Measurements from ENCODE around the gene EVC2. TPM values are rescaled to one million over a fixed set of nuclear protein-coding genes. Genes with fewer than 3 reads are reported as not detected.

Gene EVC2
- total and polyA plus RNA-seq, 9 of the 15 experiments (the other 6 are each of a cell fraction or from before 2014, with no cell fraction given): 0.03 to 0.55 (median 0.38) TPM; not detected in 1

DNA sequence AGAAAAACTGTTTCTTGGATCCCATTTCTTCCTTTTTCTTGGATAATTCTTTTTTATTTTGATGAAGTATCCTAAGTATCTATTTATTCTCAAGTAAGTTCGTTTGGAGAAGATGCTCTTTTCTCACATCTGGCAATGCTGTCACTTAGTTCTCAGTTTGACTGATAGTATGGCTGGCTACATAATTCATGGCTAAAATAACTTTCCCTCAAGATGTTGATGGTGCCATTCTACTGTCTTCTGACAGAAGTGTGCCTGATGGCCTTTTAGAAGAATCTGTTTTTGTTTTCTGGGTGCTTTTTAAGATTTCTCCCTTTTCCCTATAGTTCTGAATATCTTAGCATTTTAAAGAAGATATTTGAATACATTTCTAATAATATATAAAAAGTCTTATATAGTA, 41.6 kb downstream of the EVC2 start (continued):
- no peak for TF ChIP-seq HNRNPH1 (optimal IDR thresholded peaks at IDR 0.05; ENCODE audit: low read depth, low read length)

DNA sequence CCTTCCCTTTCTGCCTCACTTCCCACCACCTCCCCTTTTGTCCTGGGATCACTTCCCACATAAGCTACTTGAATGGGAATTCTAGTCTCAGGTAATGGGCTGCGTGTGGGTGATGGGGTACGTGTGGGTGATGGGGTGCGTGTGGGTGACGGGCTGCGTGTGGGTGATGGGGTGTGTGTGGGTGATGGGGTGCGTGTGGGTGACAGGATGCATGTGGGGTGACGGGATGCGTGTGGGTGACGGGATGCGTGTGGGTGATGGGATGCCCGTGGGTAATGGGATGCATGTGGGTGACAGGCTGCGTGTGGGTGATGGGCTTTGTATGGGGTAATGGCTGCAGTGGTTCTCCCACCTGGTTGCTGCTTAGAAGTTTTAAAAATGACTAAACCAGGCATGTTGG, 43.6 kb downstream of the EVC2 start:
- TF ChIP-seq, protein P1, sequence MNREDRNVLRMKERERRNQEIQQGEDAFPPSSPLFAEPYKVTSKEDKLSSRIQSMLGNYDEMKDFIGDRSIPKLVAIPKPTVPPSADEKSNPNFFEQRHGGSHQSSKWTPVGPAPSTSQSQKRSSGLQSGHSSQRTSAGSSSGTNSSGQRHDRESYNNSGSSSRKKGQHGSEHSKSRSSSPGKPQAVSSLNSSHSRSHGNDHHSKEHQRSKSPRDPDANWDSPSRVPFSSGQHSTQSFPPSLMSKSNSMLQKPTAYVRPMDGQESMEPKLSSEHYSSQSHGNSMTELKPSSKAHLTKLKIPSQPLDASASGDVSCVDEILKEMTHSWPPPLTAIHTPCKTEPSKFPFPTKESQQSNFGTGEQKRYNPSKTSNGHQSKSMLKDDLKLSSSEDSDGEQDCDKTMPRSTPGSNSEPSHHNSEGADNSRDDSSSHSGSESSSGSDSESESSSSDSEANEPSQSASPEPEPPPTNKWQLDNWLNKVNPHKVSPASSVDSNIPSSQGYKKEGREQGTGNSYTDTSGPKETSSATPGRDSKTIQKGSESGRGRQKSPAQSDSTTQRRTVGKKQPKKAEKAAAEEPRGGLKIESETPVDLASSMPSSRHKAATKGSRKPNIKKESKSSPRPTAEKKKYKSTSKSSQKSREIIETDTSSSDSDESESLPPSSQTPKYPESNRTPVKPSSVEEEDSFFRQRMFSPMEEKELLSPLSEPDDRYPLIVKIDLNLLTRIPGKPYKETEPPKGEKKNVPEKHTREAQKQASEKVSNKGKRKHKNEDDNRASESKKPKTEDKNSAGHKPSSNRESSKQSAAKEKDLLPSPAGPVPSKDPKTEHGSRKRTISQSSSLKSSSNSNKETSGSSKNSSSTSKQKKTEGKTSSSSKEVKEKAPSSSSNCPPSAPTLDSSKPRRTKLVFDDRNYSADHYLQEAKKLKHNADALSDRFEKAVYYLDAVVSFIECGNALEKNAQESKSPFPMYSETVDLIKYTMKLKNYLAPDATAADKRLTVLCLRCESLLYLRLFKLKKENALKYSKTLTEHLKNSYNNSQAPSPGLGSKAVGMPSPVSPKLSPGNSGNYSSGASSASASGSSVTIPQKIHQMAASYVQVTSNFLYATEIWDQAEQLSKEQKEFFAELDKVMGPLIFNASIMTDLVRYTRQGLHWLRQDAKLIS (CRISPR knock-in tag; IDR thresholded peaks at IDR 0.05): no peak
- TF ChIP-seq ERF (CRISPR knock-in tag; IDR thresholded peaks at IDR 0.05): no peak
- TF ChIP-seq ZNF282 (CRISPR knock-in tag; IDR thresholded peaks at IDR 0.05): no peak
- TF ChIP-seq, protein P2, sequence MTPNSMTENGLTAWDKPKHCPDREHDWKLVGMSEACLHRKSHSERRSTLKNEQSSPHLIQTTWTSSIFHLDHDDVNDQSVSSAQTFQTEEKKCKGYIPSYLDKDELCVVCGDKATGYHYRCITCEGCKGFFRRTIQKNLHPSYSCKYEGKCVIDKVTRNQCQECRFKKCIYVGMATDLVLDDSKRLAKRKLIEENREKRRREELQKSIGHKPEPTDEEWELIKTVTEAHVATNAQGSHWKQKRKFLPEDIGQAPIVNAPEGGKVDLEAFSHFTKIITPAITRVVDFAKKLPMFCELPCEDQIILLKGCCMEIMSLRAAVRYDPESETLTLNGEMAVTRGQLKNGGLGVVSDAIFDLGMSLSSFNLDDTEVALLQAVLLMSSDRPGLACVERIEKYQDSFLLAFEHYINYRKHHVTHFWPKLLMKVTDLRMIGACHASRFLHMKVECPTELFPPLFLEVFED (CRISPR knock-in tag; conservative IDR thresholded peaks at IDR 0.05): no peak
- TF ChIP-seq GATA2 (CRISPR knock-in tag; IDR thresholded peaks at IDR 0.05): no peak
- no peak for TF ChIP-seq ZFPM2 (CRISPR knock-in tag; IDR thresholded peaks at IDR 0.05)
- no peak for TF ChIP-seq NR1H2 (CRISPR knock-in tag; IDR thresholded peaks at IDR 0.05)
- TF ChIP-seq, protein P3, sequence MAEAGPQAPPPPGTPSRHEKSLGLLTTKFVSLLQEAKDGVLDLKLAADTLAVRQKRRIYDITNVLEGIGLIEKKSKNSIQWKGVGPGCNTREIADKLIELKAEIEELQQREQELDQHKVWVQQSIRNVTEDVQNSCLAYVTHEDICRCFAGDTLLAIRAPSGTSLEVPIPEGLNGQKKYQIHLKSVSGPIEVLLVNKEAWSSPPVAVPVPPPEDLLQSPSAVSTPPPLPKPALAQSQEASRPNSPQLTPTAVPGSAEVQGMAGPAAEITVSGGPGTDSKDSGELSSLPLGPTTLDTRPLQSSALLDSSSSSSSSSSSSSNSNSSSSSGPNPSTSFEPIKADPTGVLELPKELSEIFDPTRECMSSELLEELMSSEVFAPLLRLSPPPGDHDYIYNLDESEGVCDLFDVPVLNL (CRISPR knock-in tag; IDR thresholded peaks at IDR 0.05; ENCODE audit: low read depth): no peak
- TF ChIP-seq JUNB (CRISPR knock-in tag; conservative IDR thresholded peaks at IDR 0.05): no peak
- no peak for TF ChIP-seq MAFK (IDR thresholded peaks at IDR 0.05; ENCODE audit: low read length)
- no peak for DNase-seq (ENCODE audit: extremely low read depth in 1 of 4, low spot score in 3 of 4)
- H3K9me1 ChIP-seq (ENCODE audit: control insufficient read depth, insufficient read depth, low read length): no peaks in the 10 kb centered on the region
- H3K4me1 ChIP-seq (replicated peaks in 1 of 2; ENCODE audit: control insufficient read depth in 2 of 2, insufficient read depth in 2 of 2, low read length in 2 of 2): no peaks in the 10 kb centered on the region
- ChIA-PET POLR2A (no interaction called here), CTCF (ENCODE audit: low intra/inter-chr PET ratio) (no interaction called here)
- no peak overlapping the region for H2AFZ ChIP-seq (ENCODE audit: low read depth, low read length)
- 8% methylated on average over 10 of the region's 12 CpGs for WGBS (ENCODE audit: insufficient coverage, low coverage, missing lambda C conversion rate)
- no peaks in the 10 kb centered on the region for H3K27me3 ChIP-seq (ENCODE audit: control insufficient read depth in 2 of 2, insufficient read depth in 2 of 2, low read length in 2 of 2)
- in situ Hi-C loops (cut with MboI) (no loop called here), intact Hi-C loops (cut with micrococcal nuclease) (no loop called here)
- no peak for FAIRE-seq
- BruUV-seq (replicated peaks): no TSS peak
- H3K27ac ChIP-seq (ENCODE audit: extremely low read depth, low read depth, low read length): no peak overlapping the region
- H3K9ac ChIP-seq (ENCODE audit: insufficient read depth in 1 of 2, low read depth in 2 of 2, low read length in 2 of 2): no peak overlapping the region
- H3K79me2 ChIP-seq (ENCODE audit: control insufficient read depth, insufficient read depth, low read length): no peaks in the 10 kb centered on the region
- no peak overlapping the region for H3K4me2 ChIP-seq (ENCODE audit: insufficient read depth, low read length)
- ATAC-seq: no peak
- no peaks in the 10 kb centered on the region for H3K36me3 ChIP-seq (ENCODE audit: control insufficient read depth, insufficient read depth, low read length)
- H3K4me3 ChIP-seq: no peak overlapping the region
- no peaks in the 10 kb centered on the region for H3K9me3 ChIP-seq (replicated peaks; ENCODE audit: control insufficient read depth, insufficient read depth, low read depth, low read length)
- H4K20me1 ChIP-seq (replicated peaks; ENCODE audit: control insufficient read depth, insufficient read depth, low read length): no peaks in the 10 kb centered on the region
